H9 (cell line): Measurements from ENCODE around the gene TLL2. TPM values are rescaled to one million over a fixed set of nuclear protein-coding genes. Genes with fewer than 3 reads are reported as not detected.

Source experiments
- DNase-seq: peaks from one replicate; pipeline ENCODE4 v3.0.0-alpha.2; 2017
- H2AFZ ChIP-seq: one replicate; pipeline ENCODE4 v1.6.1; 2013; ENCODE audit warnings: mild to moderate bottlenecking, low read length, control low read depth, moderate library complexity
- H2AK5ac ChIP-seq: 2 replicates; pipeline ENCODE4 v1.6.1; 2013; ENCODE audit warnings: low read length, control low read depth, mixed read lengths; ENCODE audit not compliant: insufficient read length
- H2BK120ac ChIP-seq: one replicate; pipeline ENCODE4 v1.6.1; 2013; ENCODE audit warnings: low read depth, mild to moderate bottlenecking, low read length, control low read depth, inconsistent platforms; ENCODE audit not compliant: poor library complexity, severe bottlenecking
- H2BK12ac ChIP-seq: 2 replicates; pipeline ENCODE4 v1.6.1; 2013; ENCODE audit warnings: low read length, control low read depth, mixed read lengths, low read depth; ENCODE audit not compliant: insufficient read length
- H2BK15ac ChIP-seq: 2 replicates; pipeline ENCODE4 v1.6.1; 2013; ENCODE audit warnings: low read depth, low read length, control low read depth
- H2BK20ac ChIP-seq: one replicate; pipeline ENCODE4 v1.6.1; 2013; ENCODE audit warnings: low read depth, mild to moderate bottlenecking, low read length, control low read depth, inconsistent platforms; ENCODE audit not compliant: poor library complexity, severe bottlenecking
- H2BK5ac ChIP-seq: 2 replicates; pipeline ENCODE4 v1.6.1; 2013; ENCODE audit warnings: low read length, control low read depth, mixed read lengths; ENCODE audit not compliant: insufficient read length
- H3K14ac ChIP-seq: 2 replicates; pipeline ENCODE4 v1.6.1; 2013; ENCODE audit warnings: low read length, control low read depth; ENCODE audit not compliant: insufficient read depth
- H3K18ac ChIP-seq: 2 replicates; pipeline ENCODE4 v1.6.1; 2013; ENCODE audit warnings: low read depth, mild to moderate bottlenecking, mixed read lengths, low read length, control low read depth; ENCODE audit not compliant: insufficient read length
- H3K23ac ChIP-seq: 2 replicates; pipeline ENCODE4 v1.6.1; 2013; ENCODE audit warnings: low read length, control low read depth, mixed read lengths, low read depth; ENCODE audit not compliant: insufficient read length
- H3K23me2 ChIP-seq: 2 replicates; pipeline ENCODE4 v1.6.1; 2013; ENCODE audit warnings: low read depth, mild to moderate bottlenecking, mixed read lengths, low read length, control low read depth; ENCODE audit not compliant: insufficient read length, poor library complexity, severe bottlenecking
- H3K27ac ChIP-seq: 2 replicates; pipeline ENCODE4 v1.5.1; 2013; ENCODE audit warnings: low read length, control low read depth, mixed read lengths, low read depth; ENCODE audit not compliant: insufficient read length
- H3K27me3 ChIP-seq: 2 replicates; pipeline ENCODE4 v1.6.1; 2013; ENCODE audit warnings: low read length, control low read depth, inconsistent platforms; ENCODE audit not compliant: insufficient read depth
- H3K4ac ChIP-seq: 2 replicates; pipeline ENCODE4 v1.6.1; 2013; ENCODE audit warnings: low read depth, mild to moderate bottlenecking, control low read depth, inconsistent platforms, low read length, moderate library complexity
- H3K4me1 ChIP-seq: 2 replicates; pipeline ENCODE4 v1.6.1; 2013; ENCODE audit warnings: low read length, control low read depth, inconsistent platforms; ENCODE audit not compliant: insufficient read depth
- H3K4me2 ChIP-seq: 2 replicates; pipeline ENCODE4 v1.6.1; 2013; ENCODE audit warnings: low read length, control low read depth, mixed read lengths; ENCODE audit not compliant: insufficient read length, insufficient read depth
- H3K56ac ChIP-seq: 2 replicates; pipeline ENCODE4 v1.6.1; 2013; ENCODE audit warnings: low read depth, mild to moderate bottlenecking, mixed read lengths, low read length, control low read depth; ENCODE audit not compliant: insufficient read length
- H3K79me1 ChIP-seq: 2 replicates; pipeline ENCODE4 v1.6.1; 2013; ENCODE audit warnings: low read depth, mild to moderate bottlenecking, moderate library complexity, low read length, control low read depth, inconsistent platforms; ENCODE audit not compliant: insufficient read depth, poor library complexity, severe bottlenecking
- H3K79me2 ChIP-seq: 2 replicates; pipeline ENCODE4 v1.6.1; 2013; ENCODE audit warnings: low read length, control low read depth, inconsistent platforms; ENCODE audit not compliant: insufficient read depth
- H3K9ac ChIP-seq: 2 replicates; pipeline ENCODE4 v1.6.1; 2013; ENCODE audit warnings: low read length, control low read depth, mixed read lengths; ENCODE audit not compliant: insufficient read length; ENCODE audit errors: extremely low read depth
- H3K9me3 ChIP-seq: one replicate; pipeline ENCODE4 v1.6.1; 2013; ENCODE audit warnings: low read depth, low read length, inconsistent platforms; ENCODE audit not compliant: control insufficient read depth
- H3T11ph ChIP-seq: one replicate; pipeline ENCODE4 v1.6.1; 2013; ENCODE audit warnings: mild to moderate bottlenecking, low read length, control low read depth, inconsistent platforms
- H4K20me1 ChIP-seq: one replicate; pipeline ENCODE4 v1.6.1; 2013; ENCODE audit not compliant: control insufficient read depth, insufficient read length, insufficient read depth
- H4K5ac ChIP-seq: 2 replicates; pipeline ENCODE4 v1.6.1; 2013; ENCODE audit warnings: low read depth, mild to moderate bottlenecking, mixed read lengths, low read length, control low read depth; ENCODE audit not compliant: insufficient read length
- H4K8ac ChIP-seq: replicated peaks from 2 replicates; pipeline ENCODE4 v1.6.1; 2013; ENCODE audit warnings: low read length, control low read depth, mixed read lengths, low read depth; ENCODE audit not compliant: insufficient read length
- H4K91ac ChIP-seq: 2 replicates; pipeline ENCODE4 v1.6.1; 2013; ENCODE audit warnings: low read depth, mild to moderate bottlenecking, moderate library complexity, mixed read lengths, low read length, control low read depth; ENCODE audit not compliant: insufficient read length
- H3K27ac Mint-ChIP-seq, 3 experiments: 2 replicates in 2 of 3; 3 replicates in 1 of 3; pipeline ENCODE4 v1.8.0; 2020 to 2021; ENCODE audit warnings: mixed read lengths in 3 of 3, mild to moderate bottlenecking in 1 of 3, moderate library complexity in 1 of 3
- H3K27me3 Mint-ChIP-seq: 2 replicates; pipeline ENCODE4 v1.8.0; 2021; ENCODE audit warnings: low read depth, mild to moderate bottlenecking, moderate library complexity, mixed read lengths
- H3K36me3 Mint-ChIP-seq, 3 experiments: 2 replicates in 2 of 3; 3 replicates in 1 of 3; pipeline ENCODE4 v1.8.0; 2020 to 2021; ENCODE audit warnings: low read depth in 3 of 3, mixed read lengths in 3 of 3; ENCODE audit not compliant: insufficient read depth in 1 of 3
- H3K4me1 Mint-ChIP-seq, 2 experiments: 2 replicates each; pipeline ENCODE4 v1.8.0; 2020; ENCODE audit warnings: mixed read lengths in 2 of 2
- H3K4me3 Mint-ChIP-seq, 2 experiments: 2 replicates in 1 of 2; 3 replicates in 1 of 2; pipeline ENCODE4 v1.8.0; 2020 to 2021; ENCODE audit warnings: mild to moderate bottlenecking in 2 of 2, mixed read lengths in 2 of 2, moderate library complexity in 1 of 2
- H3K9me3 Mint-ChIP-seq, 2 experiments: 2 replicates in 1 of 2; 3 replicates in 1 of 2; pipeline ENCODE4 v1.8.0; 2020; ENCODE audit warnings: mild to moderate bottlenecking in 2 of 2, mixed read lengths in 2 of 2, moderate library complexity in 1 of 2
- CTCF ChIP-seq: fragments of 200-600 bp; sonication (generic); conservative IDR thresholded peaks from 3 replicates; pipeline ENCODE4 v1.8.0; 2021; ENCODE audit warnings: antibody characterized with exemption, mild to moderate bottlenecking
- WGBS: extraction: QIAGEN DNeasy Blood & Tissue Kit; methylation state at CpG from one replicate; pipeline ENCODE4 v1.1.7; 2013; ENCODE audit warnings: missing lambda C conversion rate, low lambda C conversion rate, mixed read lengths; ENCODE audit not compliant: insufficient read length; ENCODE audit errors: extremely low coverage; 5-methylcytosine and 5-hydroxymethylcytosine counted together
- total RNA-seq: library from RNA; stranded (reverse); gene quantifications from 2 replicates; pipeline ENCODE4 v1.2.1, GENCODE V29; 2021

TLL2 gene
- total RNA-seq, 1 experiment from 2014 or later, result 1.4 TPM

- H3K18ac ChIP-seq, result no peak overlapping the region
- no peak overlapping the region for H4K91ac ChIP-seq
- Mint-ChIP-seq H3K36me3 (peaks cover 0 to 2% (median 0%) of the 10 kb centered on the region in 3 experiments; a peak in 1 of 7 replicates), H3K27ac (no peak overlapping the region), H3K27me3 (peaks cover 16% of the 10 kb centered on the region), H3K9me3 (no peaks in the 10 kb centered on the region; a peak in 2 of 5 replicates), H3K4me1 (peaks cover 22 to 24% of the 10 kb centered on the region in 2 experiments), H3K4me3 (peak overlapping the region; percentile 64; a peak in 4 of 5 replicates)
- H2BK5ac ChIP-seq, result no peak overlapping the region
- no peak overlapping the region for H3K27ac ChIP-seq
- no peak overlapping the region for H2BK20ac ChIP-seq
- no peak overlapping the region for H3T11ph ChIP-seq
- no peak overlapping the region for H2AFZ ChIP-seq
- no peak overlapping the region for H2BK120ac ChIP-seq
- H3K23ac ChIP-seq, result no peak overlapping the region
- H3K4ac ChIP-seq, result no peak overlapping the region
- H3K9me3 ChIP-seq, result no peaks in the 10 kb centered on the region
- no peaks in the 10 kb centered on the region for H4K20me1 ChIP-seq
- H2BK15ac ChIP-seq, result no peak overlapping the region
- whole genome bisulfite sequencing, result no CpG with 5 or more reads among the region's 9 CpGs
- H3K4me1 ChIP-seq, result no peaks in the 10 kb centered on the region; the same call in 1 of the 2 replicates
- no peaks in the 10 kb centered on the region for H3K79me2 ChIP-seq
- H2AK5ac ChIP-seq, result no peak overlapping the region
- no peaks in the 10 kb centered on the region for H3K79me1 ChIP-seq
- peak overlapping the region; percentile 65 for H3K4me2 ChIP-seq
- no peak overlapping the region for H4K8ac ChIP-seq
- no peak overlapping the region for H3K9ac ChIP-seq
- peak; percentile 52 for DNase-seq
- no peak; the same call in 2 of the 3 replicates for TF ChIP-seq CTCF
- no peak overlapping the region for H4K5ac ChIP-seq
- peaks cover 7% of the 10 kb centered on the region for H3K23me2 ChIP-seq
- H3K27me3 ChIP-seq, result no peaks in the 10 kb centered on the region
- no peak overlapping the region for H3K56ac ChIP-seq
- H3K14ac ChIP-seq, result no peak overlapping the region
- no peak overlapping the region for H2BK12ac ChIP-seq
Observed at GRCh38 chr10:96374639-96374984, 139.1 kb downstream of the TLL2 start.
